Endodermal cell (in vitro differentiated cells): ENCODE measurements around the gene MTUS2. TPM values are rescaled to one million over a fixed set of nuclear protein-coding genes. Genes with fewer than 3 reads are reported as not detected.

Experiments used
- DNase-seq: peaks from one replicate; pipeline ENCODE4 v3.0.0-alpha.2; 2017
- H3K27ac ChIP-seq: 2 replicates; pipeline ENCODE4 v1.5.1; 2013; ENCODE audit warnings: mild to moderate bottlenecking, low read depth, low read length, moderate library complexity
- H3K27me3 ChIP-seq: 2 replicates; pipeline ENCODE4 v1.6.1; 2013; ENCODE audit warnings: mild to moderate bottlenecking, low read length, moderate library complexity; ENCODE audit not compliant: insufficient read depth, control insufficient read depth, poor library complexity, severe bottlenecking
- H3K36me3 ChIP-seq: 2 replicates; pipeline ENCODE4 v1.7.0; 2013; ENCODE audit warnings: mild to moderate bottlenecking, low read length, moderate library complexity; ENCODE audit not compliant: control insufficient read depth, insufficient read depth
- H3K4me1 ChIP-seq: one replicate; pipeline ENCODE4 v1.7.0; 2013; ENCODE audit warnings: low read length; ENCODE audit not compliant: control insufficient read depth, insufficient read depth
- H3K4me3 ChIP-seq: 2 replicates; pipeline ENCODE4 v1.5.1; 2013; ENCODE audit warnings: mild to moderate bottlenecking, low read length, moderate library complexity
- H3K9ac ChIP-seq: 2 replicates; pipeline ENCODE4 v1.6.1; 2013; ENCODE audit warnings: mild to moderate bottlenecking, low read length, moderate library complexity; ENCODE audit not compliant: poor library complexity, severe bottlenecking; ENCODE audit errors: extremely low read depth
- H3K9me3 ChIP-seq: 2 replicates; pipeline ENCODE4 v1.6.1; 2013; ENCODE audit warnings: mild to moderate bottlenecking, low read length, moderate library complexity; ENCODE audit not compliant: control insufficient read depth
- H3K27ac Mint-ChIP-seq: 2 replicates; pipeline ENCODE4 v1.8.0; 2020; ENCODE audit warnings: mixed read lengths
- H3K27me3 Mint-ChIP-seq: 2 replicates; pipeline ENCODE4 v1.8.0; 2021; ENCODE audit warnings: mild to moderate bottlenecking, mixed read lengths; ENCODE audit not compliant: insufficient read depth
- H3K36me3 Mint-ChIP-seq: 2 replicates; pipeline ENCODE4 v1.8.0; 2020; ENCODE audit warnings: low read depth, mixed read lengths
- H3K4me1 Mint-ChIP-seq: 2 replicates; pipeline ENCODE4 v1.8.0; 2020; ENCODE audit warnings: mixed read lengths
- H3K4me3 Mint-ChIP-seq: 2 replicates; pipeline ENCODE4 v1.8.0; 2020; ENCODE audit warnings: mild to moderate bottlenecking, moderate library complexity, mixed read lengths
- H3K9me3 Mint-ChIP-seq: 2 replicates; pipeline ENCODE4 v1.8.0; 2020; ENCODE audit warnings: mild to moderate bottlenecking, mixed read lengths
- CTCF ChIP-seq: fragments of 200-600 bp; sonication (generic); conservative IDR thresholded peaks from 2 replicates; pipeline ENCODE4 v1.5.0; 2021; ENCODE audit warnings: antibody characterized with exemption, mild to moderate bottlenecking
- WGBS, 2 experiments: methylation state at CpG; one replicate each; pipeline versions ENCODE4 v1.1.5 to v1.1.7; 2013; ENCODE audit warnings: missing lambda C conversion rate in 2 of 2, mixed read lengths in 1 of 2; ENCODE audit not compliant: insufficient coverage in 1 of 2, insufficient read length in 1 of 2; 5-methylcytosine and 5-hydroxymethylcytosine counted together
- total RNA-seq, 2 donors: library from RNA; stranded (reverse); fragmentation: NEBNext Ultra II Directional in 1 of 2; extraction: Animal tissue kit (Norgen Biotek cat#: 25700) in 1 of 2; gene quantifications; 2 replicates in 1 of 2; 3 replicates in 1 of 2; pipeline ENCODE4 v1.2.1, GENCODE V29; 2021

Gene MTUS2
- total RNA-seq, 2 donors from 2014 or later, result 1.2 to 1.3 TPM

GRCh38 chr13:29484236-29484635 lies 664.1 kb downstream of the MTUS2 start:
- Mint-ChIP-seq H3K9me3 (no peaks in the 10 kb centered on the region), H3K27ac (no peak overlapping the region), H3K4me1 (peaks cover 30% of the 10 kb centered on the region), H3K36me3 (no peaks in the 10 kb centered on the region), H3K4me3 (no peak overlapping the region), H3K27me3 (peaks cover 24% of the 10 kb centered on the region)
- Histone ChIP-seq H3K9ac (no peak overlapping the region), H3K36me3 (no peaks in the 10 kb centered on the region), H3K9me3 (no peaks in the 10 kb centered on the region), H3K4me3 (no peak overlapping the region), H3K27ac (no peak overlapping the region), H3K4me1 (peaks cover 6% of the 10 kb centered on the region), H3K27me3 (peaks cover 7% of the 10 kb centered on the region)
- WGBS, 2 experiments, result 70 to 75% methylated on average over 4 to 7 of the region's 7 CpGs
- TF ChIP-seq CTCF, result no peak
- peak; percentile 61 for DNase-seq

GRCh38 chr13:29484796-29485195 lies 664.7 kb downstream of the MTUS2 start:
- no peak overlapping the region for H3K4me3 ChIP-seq
- Mint-ChIP-seq H3K9me3 (no peaks in the 10 kb centered on the region), H3K4me1 (peaks cover 30% of the 10 kb centered on the region), H3K27me3 (peaks cover 23% of the 10 kb centered on the region), H3K36me3 (no peaks in the 10 kb centered on the region), H3K4me3 (no peak overlapping the region), H3K27ac (no peak overlapping the region)
- peaks cover 6% of the 10 kb centered on the region for H3K4me1 ChIP-seq
- H3K36me3 ChIP-seq, result no peaks in the 10 kb centered on the region
- DNase-seq, result peak; percentile 24
- H3K9me3 ChIP-seq, result no peaks in the 10 kb centered on the region
- H3K27me3 ChIP-seq, result peaks cover 7% of the 10 kb centered on the region
- no peak overlapping the region for H3K27ac ChIP-seq
- no peak overlapping the region for H3K9ac ChIP-seq
- WGBS, 2 experiments, result 86 to 93% methylated on average over 6 to 7 of the region's 7 CpGs
- no peak for TF ChIP-seq CTCF

- Mint-ChIP-seq H3K27me3 (peaks cover 13% of the 10 kb centered on the region), H3K9me3 (no peaks in the 10 kb centered on the region), H3K4me1 (peaks cover 30% of the 10 kb centered on the region), H3K36me3 (no peaks in the 10 kb centered on the region), H3K27ac (no peak overlapping the region), H3K4me3 (no peak overlapping the region)
- WGBS, 2 experiments, result 82% methylated on average over 3 of the region's 3 CpGs; no CpG with 5 or more reads in 1 of the 2 experiments
- Histone ChIP-seq H3K4me3 (no peak overlapping the region), H3K4me1 (peaks cover 6% of the 10 kb centered on the region), H3K9me3 (no peaks in the 10 kb centered on the region), H3K27me3 (peaks cover 7% of the 10 kb centered on the region), H3K36me3 (no peaks in the 10 kb centered on the region), H3K27ac (no peak overlapping the region), H3K9ac (no peak overlapping the region)
- DNase-seq, result peak; percentile 2
- no peak for TF ChIP-seq CTCF
Measured at GRCh38 chr13:29486551-29486950, 666.4 kb downstream of the MTUS2 start.
